Mesothelial cell of epicardium (in vitro differentiated cells): ENCODE data around the gene ASTN2. TPM values are rescaled to one million over a fixed set of nuclear protein-coding genes. Genes with fewer than 3 reads are reported as not detected.

Experiments used
- DNase-seq, 2 experiments: peaks; one replicate each; pipeline ENCODE4 v3.0.0; 2021; ENCODE audit warnings: low spot score in 2 of 2; ENCODE audit not compliant: unreplicated experiment in 2 of 2
- H3K27ac Mint-ChIP-seq: 2 replicates; pipeline ENCODE4 v1.8.0; 2021; ENCODE audit warnings: mixed read lengths
- H3K27me3 Mint-ChIP-seq: 2 replicates; pipeline ENCODE4 v1.8.0; 2021; ENCODE audit warnings: low read depth, mixed read lengths
- H3K36me3 Mint-ChIP-seq: 2 replicates; pipeline ENCODE4 v1.8.0; 2021; ENCODE audit warnings: mixed read lengths
- H3K4me1 Mint-ChIP-seq: 2 replicates; pipeline ENCODE4 v1.8.0; 2021; ENCODE audit warnings: mixed read lengths
- H3K4me3 Mint-ChIP-seq: 2 replicates; pipeline ENCODE4 v1.8.0; 2021; ENCODE audit warnings: mild to moderate bottlenecking, moderate library complexity, mixed read lengths
- H3K9me3 Mint-ChIP-seq: 2 replicates; pipeline ENCODE4 v1.8.0; 2021; ENCODE audit warnings: mixed read lengths
- total RNA-seq: library from RNA; stranded (reverse); gene quantifications from 3 replicates; pipeline ENCODE4 v1.2.1, GENCODE V29; 2021
- TF ChIP-seq, protein P1 (sequence below): fragments of 200-600 bp; sonication (generic); IDR thresholded peaks from one replicate; pipeline ENCODE4 v1.5.0; 2021; ENCODE audit warnings: antibody characterized with exemption; ENCODE audit not compliant: unreplicated experiment

Gene ASTN2
- total RNA-seq, 1 donor from 2014 or later, result 12.2 TPM

DNA sequence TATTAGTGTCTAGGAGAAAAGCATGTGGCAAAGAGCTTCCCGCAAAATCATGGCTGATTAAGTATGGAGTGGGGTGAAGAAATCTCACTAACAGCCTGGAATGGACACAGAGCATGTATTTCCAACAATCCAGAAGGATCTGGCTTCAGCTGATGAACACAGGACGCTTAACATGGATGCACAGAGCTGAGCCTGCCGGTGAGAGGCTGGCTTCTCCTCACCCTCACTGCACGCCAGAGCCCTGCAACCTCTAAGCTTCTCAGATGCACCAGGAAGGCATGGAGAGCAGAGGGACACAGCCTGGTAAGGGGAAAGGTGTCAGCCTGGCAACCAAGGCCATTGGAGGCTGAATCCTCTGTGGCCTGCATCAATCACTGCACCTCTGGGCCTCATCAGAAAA is 429.3 kb downstream of the ASTN2 start:
- no peak overlapping the region for H3K27ac Mint-ChIP-seq
- DNase-seq, result no peak
- no peaks in the 10 kb centered on the region for H3K36me3 Mint-ChIP-seq
- no peaks in the 10 kb centered on the region for H3K9me3 Mint-ChIP-seq
- H3K4me3 Mint-ChIP-seq, result no peak overlapping the region
- TF ChIP-seq, protein P1, sequence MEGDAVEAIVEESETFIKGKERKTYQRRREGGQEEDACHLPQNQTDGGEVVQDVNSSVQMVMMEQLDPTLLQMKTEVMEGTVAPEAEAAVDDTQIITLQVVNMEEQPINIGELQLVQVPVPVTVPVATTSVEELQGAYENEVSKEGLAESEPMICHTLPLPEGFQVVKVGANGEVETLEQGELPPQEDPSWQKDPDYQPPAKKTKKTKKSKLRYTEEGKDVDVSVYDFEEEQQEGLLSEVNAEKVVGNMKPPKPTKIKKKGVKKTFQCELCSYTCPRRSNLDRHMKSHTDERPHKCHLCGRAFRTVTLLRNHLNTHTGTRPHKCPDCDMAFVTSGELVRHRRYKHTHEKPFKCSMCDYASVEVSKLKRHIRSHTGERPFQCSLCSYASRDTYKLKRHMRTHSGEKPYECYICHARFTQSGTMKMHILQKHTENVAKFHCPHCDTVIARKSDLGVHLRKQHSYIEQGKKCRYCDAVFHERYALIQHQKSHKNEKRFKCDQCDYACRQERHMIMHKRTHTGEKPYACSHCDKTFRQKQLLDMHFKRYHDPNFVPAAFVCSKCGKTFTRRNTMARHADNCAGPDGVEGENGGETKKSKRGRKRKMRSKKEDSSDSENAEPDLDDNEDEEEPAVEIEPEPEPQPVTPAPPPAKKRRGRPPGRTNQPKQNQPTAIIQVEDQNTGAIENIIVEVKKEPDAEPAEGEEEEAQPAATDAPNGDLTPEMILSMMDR, result no peak
- no peaks in the 10 kb centered on the region for H3K4me1 Mint-ChIP-seq
- H3K27me3 Mint-ChIP-seq, result peaks cover 15% of the 10 kb centered on the region

DNA sequence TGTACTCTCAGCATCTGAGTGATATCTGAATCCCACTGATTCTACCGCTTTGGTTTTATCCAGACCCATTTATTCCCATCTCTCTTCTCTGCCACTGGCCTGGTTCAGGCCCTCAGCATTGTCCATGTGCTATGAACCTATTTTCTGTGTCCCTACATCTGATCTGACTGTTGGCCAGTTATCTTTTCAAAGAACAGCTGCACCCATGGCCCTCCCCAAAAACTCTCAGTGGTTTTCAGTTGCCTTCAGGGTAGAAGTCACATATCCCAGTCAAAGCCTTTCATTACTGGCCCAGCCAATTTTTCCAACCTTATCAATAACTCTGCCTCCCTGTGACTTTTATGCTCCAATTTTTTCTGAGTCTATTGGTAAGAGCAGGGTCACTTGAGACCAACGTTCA is 430.7 kb downstream of the ASTN2 start:
- H3K4me1 Mint-ChIP-seq, result peaks cover 3% of the 10 kb centered on the region
- DNase-seq, result no peak
- peaks cover 10% of the 10 kb centered on the region for H3K27me3 Mint-ChIP-seq
- TF ChIP-seq, protein P1, result no peak
- H3K9me3 Mint-ChIP-seq, result no peaks in the 10 kb centered on the region
- H3K36me3 Mint-ChIP-seq, result no peaks in the 10 kb centered on the region
- H3K27ac Mint-ChIP-seq, result no peak overlapping the region
- H3K4me3 Mint-ChIP-seq, result no peak overlapping the region

DNA sequence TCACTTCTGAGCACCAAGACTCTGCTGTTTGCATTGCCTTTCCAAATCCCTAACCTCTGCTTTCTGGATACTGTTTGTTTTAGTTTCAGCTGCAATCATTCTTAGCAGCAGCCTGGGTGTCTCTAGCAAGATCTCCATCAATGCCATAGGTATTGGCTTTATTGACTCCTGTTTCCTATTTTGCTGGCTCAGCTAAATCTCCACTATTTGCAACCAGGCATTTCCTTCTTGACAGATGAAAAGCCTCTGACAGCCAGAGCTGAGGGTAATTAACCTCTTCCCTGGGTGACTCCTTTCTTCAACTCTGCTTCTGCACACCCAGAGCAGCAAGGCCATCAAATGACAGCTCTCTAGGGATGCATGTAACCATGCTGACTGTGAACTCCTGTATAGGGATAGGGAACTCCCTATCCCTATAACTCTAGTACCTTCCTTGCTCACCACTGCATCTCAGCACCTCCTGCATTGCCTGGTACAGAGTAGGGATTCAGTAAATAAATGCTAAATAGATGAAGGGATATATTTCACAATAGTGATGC is 434.2 kb downstream of the ASTN2 start:
- TF ChIP-seq, protein P1, result no peak
- DNase-seq, result no peak
- Mint-ChIP-seq H3K36me3 (no peaks in the 10 kb centered on the region), H3K4me3 (no peak overlapping the region), H3K9me3 (no peaks in the 10 kb centered on the region), H3K27me3 (peaks cover 6% of the 10 kb centered on the region), H3K4me1 (peaks cover 3% of the 10 kb centered on the region), H3K27ac (no peak overlapping the region)

DNA sequence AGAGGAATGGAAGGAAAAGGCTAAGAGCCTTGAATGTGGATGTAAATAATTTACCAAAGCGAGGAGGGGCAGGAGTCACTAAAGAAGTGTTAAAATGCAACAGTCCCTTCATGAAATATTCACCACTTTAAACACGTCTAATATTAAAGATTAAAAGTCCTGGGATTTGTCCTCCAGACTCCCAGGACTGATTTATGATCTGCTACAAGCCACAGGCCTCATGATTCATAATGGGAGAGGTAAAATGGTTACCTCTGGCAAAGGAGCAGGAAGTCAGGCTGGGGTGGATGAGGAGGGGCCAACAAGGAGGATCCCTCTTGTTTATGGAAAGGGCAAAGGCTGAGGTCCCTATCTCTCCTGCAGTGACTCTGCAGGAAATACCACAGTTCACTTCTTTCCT is 435.4 kb downstream of the ASTN2 start:
- no peak for DNase-seq
- Mint-ChIP-seq H3K27ac (no peak overlapping the region), H3K27me3 (peaks cover 2% of the 10 kb centered on the region), H3K4me1 (peaks cover 3% of the 10 kb centered on the region), H3K9me3 (no peaks in the 10 kb centered on the region), H3K4me3 (no peak overlapping the region), H3K36me3 (no peaks in the 10 kb centered on the region)
- TF ChIP-seq, protein P1, result no peak

DNA sequence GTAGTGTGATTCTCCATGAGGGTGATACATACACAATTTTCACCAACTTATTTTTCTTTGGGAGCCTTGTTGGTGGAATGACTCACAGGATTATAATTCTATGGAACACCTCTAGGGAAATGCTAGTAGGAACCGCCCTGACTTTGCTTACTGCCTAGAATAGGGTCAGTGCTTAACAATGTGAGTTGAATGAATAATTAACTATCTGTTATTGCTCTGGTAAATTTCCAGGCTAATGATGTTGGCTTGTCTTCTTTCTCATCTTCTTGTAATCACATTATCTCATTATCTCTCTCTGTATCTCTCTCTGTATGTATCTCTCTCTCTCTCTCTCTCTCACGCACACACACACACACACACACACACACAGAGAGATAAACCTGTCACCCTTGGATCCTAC is 436.7 kb downstream of the ASTN2 start:
- Mint-ChIP-seq H3K4me1 (peaks cover 3% of the 10 kb centered on the region), H3K4me3 (no peak overlapping the region), H3K36me3 (no peaks in the 10 kb centered on the region), H3K27ac (no peak overlapping the region), H3K27me3 (peaks cover 2% of the 10 kb centered on the region), H3K9me3 (no peaks in the 10 kb centered on the region)
- TF ChIP-seq, protein P1, result no peak
- no peak for DNase-seq

DNA sequence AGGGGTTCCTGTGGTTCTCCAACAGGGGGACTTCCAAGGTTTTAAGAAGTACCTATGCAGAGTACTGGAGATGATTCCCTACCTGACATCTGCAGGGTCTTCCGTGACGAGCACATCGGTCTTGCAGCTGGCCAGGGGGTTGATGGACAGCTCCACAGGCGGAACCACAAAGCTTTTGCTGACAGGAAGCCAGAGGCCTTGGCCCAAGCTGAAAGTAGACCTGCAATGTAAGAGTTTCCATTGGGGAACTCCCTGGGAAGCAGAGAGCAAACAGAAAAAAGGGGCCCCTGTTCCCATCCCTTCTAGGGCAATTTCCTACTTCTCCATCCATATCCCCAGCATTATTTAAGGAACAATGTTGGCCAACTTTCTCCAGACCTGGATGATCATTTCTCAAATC is 439.7 kb downstream of the ASTN2 start:
- no peak for DNase-seq
- Mint-ChIP-seq H3K27ac (no peak overlapping the region), H3K9me3 (no peaks in the 10 kb centered on the region), H3K4me1 (peaks cover 3% of the 10 kb centered on the region), H3K36me3 (no peaks in the 10 kb centered on the region), H3K4me3 (no peak overlapping the region), H3K27me3 (peaks cover 4% of the 10 kb centered on the region)
- TF ChIP-seq, protein P1, result no peak
